ENCODE data around the gene CAMSAP3. TPM values are rescaled to one million over a fixed set of nuclear protein-coding genes. Genes with fewer than 3 reads are reported as not detected.

Gene CAMSAP3
- total RNA-seq, 1 experiment from 2014 or later: 16.6 TPM

GRCh38 chr19:7597689-7598088, 2.0 kb downstream of the CAMSAP3 start:
- DNase-seq (peak; percentile 58), ATAC-seq (peak; percentile 45)
- peaks cover 27% of the 10 kb centered on the region for H3K79me2 ChIP-seq (ENCODE audit: low read length)
- peaks cover 16% of the 10 kb centered on the region; the same call in 1 of the 2 replicates for H4K20me1 ChIP-seq (ENCODE audit: low read length)
- H3K9ac ChIP-seq (ENCODE audit: low read length): no peak overlapping the region
- BruUV-seq (replicated peaks): TSS peak; percentile 55
- ChIA-PET POLR2A (ENCODE audit: unreplicated experiment) (interaction anchor here (0.7 kb wide), 1 partner anchor 309 kb away, joined by 6 read pairs; no protein-coding TSS in a partner anchor), CTCF (interaction anchor here (1.4 to 2.5 kb wide), 2 partner anchors 29 to 32 kb away, joined by 3 to 48 read pairs; partner anchors contain the start of genes PET100 and XAB2)
- no peaks in the 10 kb centered on the region for H3K9me2 ChIP-seq (replicated peaks; ENCODE audit: low read length)
- H3K9me3 ChIP-seq (ENCODE audit: low read length): no peaks in the 10 kb centered on the region
- peak overlapping the region; percentile 78; the same call in 1 of the 2 replicates for H3K4me3 ChIP-seq (ENCODE audit: low read length)
- TF ChIP-seq EZH2phosphoT487 (IDR thresholded peaks at IDR 0.05; ENCODE audit: borderline replicate concordance, low read length): no peak
- TF ChIP-seq EZH2 (IDR thresholded peaks at IDR 0.05; ENCODE audit: low read length, unreplicated experiment): no peak
- peak; percentile 49 for TF ChIP-seq CTCF (conservative IDR thresholded peaks at IDR 0.05; ENCODE audit: low read depth, low read length)
- peak overlapping the region; percentile 91 for H3K4me2 ChIP-seq (ENCODE audit: low read length)
- H3K27me3 ChIP-seq (ENCODE audit: low read length): no peaks in the 10 kb centered on the region
- intact Hi-C loops (cut with micrococcal nuclease): no loop called here
- H3K4me1 ChIP-seq (ENCODE audit: insufficient read depth, low read length): peaks cover 16% of the 10 kb centered on the region
- no peaks in the 10 kb centered on the region for H3F3A ChIP-seq (ENCODE audit: low read length, unreplicated experiment)
- no peak overlapping the region for H3K27ac ChIP-seq (ENCODE audit: low read length)
- H2AFZ ChIP-seq (ENCODE audit: low read length): no peak overlapping the region
- no peaks in the 10 kb centered on the region for H3K36me3 ChIP-seq (ENCODE audit: low read depth, low read length)

DNA sequence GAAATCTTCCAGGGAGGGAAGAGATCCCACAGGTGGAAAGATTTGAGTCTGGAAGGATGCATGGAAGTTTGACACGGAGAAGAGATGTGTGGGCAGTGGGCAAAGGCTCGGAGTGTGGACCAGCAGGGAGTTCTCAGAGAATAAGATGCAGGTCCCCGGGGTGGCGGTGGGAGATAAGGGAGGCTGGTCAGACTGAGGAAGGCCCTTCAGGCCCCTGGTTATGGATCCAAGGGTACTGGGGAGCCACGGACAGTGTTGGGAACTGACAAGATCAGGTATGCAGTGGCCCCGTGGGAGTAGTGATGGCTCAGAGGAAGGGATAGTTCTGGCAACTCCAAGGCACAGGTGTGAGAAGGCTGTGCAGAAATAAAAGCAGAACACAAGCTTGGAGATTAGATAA, 2.5 kb downstream of the CAMSAP3 start:
- Histone ChIP-seq H2AFZ (ENCODE audit: low read length) (no peak overlapping the region), H3K27ac (ENCODE audit: low read length) (no peak overlapping the region), H3K9me3 (ENCODE audit: low read length) (no peaks in the 10 kb centered on the region), H3K4me1 (ENCODE audit: insufficient read depth, low read length) (peaks cover 16% of the 10 kb centered on the region), H3K36me3 (ENCODE audit: low read depth, low read length) (no peaks in the 10 kb centered on the region), H4K20me1 (ENCODE audit: low read length) (peaks cover 16% of the 10 kb centered on the region; the same call in 1 of the 2 replicates), H3K79me2 (ENCODE audit: low read length) (peaks cover 27% of the 10 kb centered on the region), H3K9me2 (replicated peaks; ENCODE audit: low read length) (no peaks in the 10 kb centered on the region), H3F3A (ENCODE audit: low read length, unreplicated experiment) (no peaks in the 10 kb centered on the region), H3K4me2 (ENCODE audit: low read length) (peak overlapping the region; percentile 91; the same call in 1 of the 2 replicates), H3K4me3 (ENCODE audit: low read length) (no peak overlapping the region), H3K27me3 (ENCODE audit: low read length) (no peaks in the 10 kb centered on the region), H3K9ac (ENCODE audit: low read length) (no peak overlapping the region)
- BruUV-seq (replicated peaks): no TSS peak
- ATAC-seq: no peak
- CTCF ChIA-PET: interaction anchor here (1.4 to 2.5 kb wide), 2 partner anchors 30 to 31 kb away, joined by 3 to 48 read pairs; partner anchors contain the start of genes PET100 and XAB2
- intact Hi-C loops (cut with micrococcal nuclease): no loop called here
- POLR2A ChIA-PET (ENCODE audit: unreplicated experiment): no interaction called here
- DNase-seq: no peak
- TF ChIP-seq EZH2 (IDR thresholded peaks at IDR 0.05; ENCODE audit: low read length, unreplicated experiment) (no peak), CTCF (conservative IDR thresholded peaks at IDR 0.05; ENCODE audit: low read depth, low read length) (no peak), EZH2phosphoT487 (IDR thresholded peaks at IDR 0.05; ENCODE audit: borderline replicate concordance, low read length) (no peak)

DNA sequence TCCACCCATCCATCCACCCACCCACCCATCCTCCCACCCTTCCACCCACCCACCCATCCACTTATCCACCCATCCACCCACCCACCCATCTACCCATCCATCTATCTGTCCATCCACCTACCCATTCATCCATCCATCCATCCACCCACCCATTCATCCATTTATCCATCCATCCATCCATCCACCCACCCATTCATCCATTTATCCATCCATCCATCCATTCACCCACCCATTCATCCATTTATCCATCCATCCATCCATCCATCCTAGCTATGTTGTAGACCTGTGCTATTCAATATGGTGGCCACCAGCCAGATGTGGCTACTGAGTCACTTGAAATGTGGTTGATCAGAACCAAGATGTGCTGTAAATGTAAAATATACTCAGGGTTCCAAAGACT, 5.1 kb downstream of the CAMSAP3 start:
- TF ChIP-seq EZH2phosphoT487 (IDR thresholded peaks at IDR 0.05; ENCODE audit: borderline replicate concordance, low read length) (no peak), CTCF (conservative IDR thresholded peaks at IDR 0.05; ENCODE audit: low read depth, low read length) (no peak), EZH2 (IDR thresholded peaks at IDR 0.05; ENCODE audit: low read length, unreplicated experiment) (no peak)
- no TSS peak for BruUV-seq (replicated peaks)

More for the DNA sequence above, 5.1 kb downstream of the CAMSAP3 start:
- Histone ChIP-seq H3K9ac (ENCODE audit: low read length) (no peak overlapping the region), H3K4me1 (ENCODE audit: insufficient read depth, low read length) (peaks cover 16% of the 10 kb centered on the region), H3K4me2 (ENCODE audit: low read length) (no peak overlapping the region), H3K9me2 (replicated peaks; ENCODE audit: low read length) (no peaks in the 10 kb centered on the region), H3K27ac (ENCODE audit: low read length) (no peak overlapping the region), H3K9me3 (ENCODE audit: low read length) (no peaks in the 10 kb centered on the region), H4K20me1 (ENCODE audit: low read length) (peaks cover 21% of the 10 kb centered on the region; the same call in 1 of the 2 replicates), H3K4me3 (ENCODE audit: low read length) (no peak overlapping the region), H2AFZ (ENCODE audit: low read length) (no peak overlapping the region), H3F3A (ENCODE audit: low read length, unreplicated experiment) (no peaks in the 10 kb centered on the region), H3K36me3 (ENCODE audit: low read depth, low read length) (no peaks in the 10 kb centered on the region), H3K27me3 (ENCODE audit: low read length) (no peaks in the 10 kb centered on the region), H3K79me2 (ENCODE audit: low read length) (peaks cover 27% of the 10 kb centered on the region)
- DNase-seq: no peak
- CTCF ChIA-PET: interaction anchor here (1.1 kb wide), 1 partner anchor 32 kb away, joined by 4 read pairs; no protein-coding TSS in a partner anchor
- ATAC-seq: no peak
- intact Hi-C loops (cut with micrococcal nuclease): no loop called here
- POLR2A ChIA-PET (ENCODE audit: unreplicated experiment): no interaction called here
